Astrocyte of the cerebellum (primary cell): ENCODE results near the gene IFNA6.
"Not testable (repeated sequence)": the region's sequence is repeated elsewhere in the genome, so short reads cannot be mapped to it uniquely, and the experiment has no call there.

Experiments used
- DNase-seq: peaks from one replicate; pipeline ENCODE4 v3.0.0-alpha.2; 2011; ENCODE audit warnings: low read depth
- H3K4me3 ChIP-seq: 2 replicates; pipeline ENCODE4 v1.5.1; 2011; ENCODE audit warnings: mild to moderate bottlenecking, low read depth, low read length, moderate library complexity
- CTCF ChIP-seq: IDR thresholded peaks from 2 replicates; pipeline ENCODE4 v1.5.1; 2012; ENCODE audit warnings: low read length, low read depth, moderate library complexity, mild to moderate bottlenecking; ENCODE audit errors: missing control alignments
- in situ Hi-C: cut with HindIII; loops from 2 replicates; pipeline ENCODE4 v1.10.0; 2017; ENCODE audit warnings: low sequenced_read_pairs

Gene IFNA6

GRCh38 chr9:21383627-21384026, 32.9 kb upstream of the IFNA6 start:
- no peak overlapping the region for H3K4me3 ChIP-seq
- DNase-seq: no peak
- in situ Hi-C loops: no loop called here
- no peak for TF ChIP-seq CTCF

GRCh38 chr9:21381448-21382339, 31.0 kb upstream of the IFNA6 start:
- H3K4me3 ChIP-seq: no peak overlapping the region

GRCh38 chr9:21371467-21371866, 20.8 kb upstream of the IFNA6 start:
- in situ Hi-C loops, H3K4me3 ChIP-seq, DNase-seq: not testable (repeated sequence)

More at GRCh38 chr9:21381448-21382339, 31.0 kb upstream of the IFNA6 start:
- DNase-seq: no peak
- TF ChIP-seq CTCF: no peak
- in situ Hi-C loops: no loop called here

- no peak within 1 kb of the TSS for H3K4me3 ChIP-seq
- in situ Hi-C loops: no loop called here
- no peak for TF ChIP-seq CTCF
- no peak for DNase-seq
Observed at GRCh38 chr9:21367957-21368356, 17.3 kb upstream of the IFNA6 start, which contains the start of gene IFNA13. TSS of gene IFNA13 (minus strand) at chr9:21368057. CDS start at chr9:21368010, 47 bp downstream.

- in situ Hi-C loops, H3K4me3 ChIP-seq, DNase-seq: not testable (repeated sequence)
Observed at GRCh38 chr9:21367169-21367568, 16.5 kb upstream of the IFNA6 start.

GRCh38 chr9:21362287-21362686, 11.6 kb upstream of the IFNA6 start:
- no peak for TF ChIP-seq CTCF
- no peak overlapping the region for H3K4me3 ChIP-seq
- in situ Hi-C loops: no loop called here
- no peak for DNase-seq

- DNase-seq: no peak
- no peak for TF ChIP-seq CTCF
- no peak overlapping the region for H3K4me3 ChIP-seq
- in situ Hi-C loops: no loop called here
Observed at GRCh38 chr9:21357479-21358460, 7.1 kb upstream of the IFNA6 start.
